ENCODE data around the gene TRPV4.
"Not testable (repeated sequence)": the region's sequence is repeated elsewhere in the genome, so short reads cannot be mapped to it uniquely, and the experiment has no call there.

Gene TRPV4

DNA sequence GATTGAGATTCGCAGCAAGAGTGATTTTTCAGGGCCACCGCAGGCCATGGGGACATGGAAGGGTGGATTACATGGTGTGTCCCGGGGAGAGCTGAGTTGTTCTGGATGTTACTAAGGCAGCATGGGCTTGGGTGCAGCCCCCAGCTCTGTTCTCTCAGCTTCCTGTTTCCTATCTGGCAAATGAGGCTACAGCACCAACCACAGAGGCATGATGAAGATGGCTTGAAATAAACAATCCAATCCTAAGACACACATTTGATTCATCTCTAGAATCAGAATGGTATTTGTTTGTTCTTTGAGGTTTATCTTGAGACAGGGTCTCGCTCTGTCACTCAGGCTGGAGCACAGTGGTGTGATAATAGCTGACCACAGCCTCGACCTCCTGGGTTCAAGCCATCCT, 25.6 kb upstream of the TRPV4 start:
- FAIRE-seq, result no peak

DNA sequence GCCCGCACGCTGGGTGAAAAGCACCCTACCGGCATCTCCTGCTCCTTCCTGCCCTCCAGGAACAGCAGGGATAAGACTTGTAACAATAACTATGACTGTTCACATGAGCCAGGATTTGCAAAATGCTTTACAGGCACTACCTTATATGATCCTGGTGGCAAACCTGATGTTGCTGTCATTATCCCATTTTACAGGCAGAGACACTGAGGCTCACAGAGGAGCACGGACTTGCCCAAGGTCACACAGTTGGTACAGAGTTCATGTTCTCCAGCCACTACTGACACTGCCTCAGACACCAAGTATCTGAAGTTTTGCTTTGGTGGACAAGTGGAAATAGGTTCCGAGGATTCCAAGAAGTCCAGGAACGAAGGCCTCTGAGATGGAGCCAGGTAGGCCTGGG, 24.5 kb upstream of the TRPV4 start:
- FAIRE-seq, result no peak

DNA sequence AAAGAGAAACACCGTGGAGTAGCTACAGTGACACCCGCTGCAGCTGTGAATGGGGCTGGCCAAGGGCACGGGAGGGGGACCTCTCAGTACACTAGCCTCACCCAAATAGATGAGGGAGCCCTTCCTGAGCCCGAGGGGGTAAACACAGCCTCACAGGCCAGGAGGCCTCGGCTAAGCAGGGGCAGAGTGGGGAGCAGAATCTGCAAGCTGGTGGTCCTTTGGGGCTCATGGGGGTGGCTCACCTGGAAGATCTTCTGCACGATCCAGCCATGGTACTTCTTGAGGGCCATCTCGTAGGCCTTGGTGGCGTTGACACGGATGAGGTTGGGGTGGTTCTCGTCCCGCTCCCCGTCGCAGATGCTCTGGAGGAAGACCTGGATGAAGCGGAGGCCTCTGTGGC, 22.2 kb upstream of the TRPV4 start:
- no peak for FAIRE-seq

DNA sequence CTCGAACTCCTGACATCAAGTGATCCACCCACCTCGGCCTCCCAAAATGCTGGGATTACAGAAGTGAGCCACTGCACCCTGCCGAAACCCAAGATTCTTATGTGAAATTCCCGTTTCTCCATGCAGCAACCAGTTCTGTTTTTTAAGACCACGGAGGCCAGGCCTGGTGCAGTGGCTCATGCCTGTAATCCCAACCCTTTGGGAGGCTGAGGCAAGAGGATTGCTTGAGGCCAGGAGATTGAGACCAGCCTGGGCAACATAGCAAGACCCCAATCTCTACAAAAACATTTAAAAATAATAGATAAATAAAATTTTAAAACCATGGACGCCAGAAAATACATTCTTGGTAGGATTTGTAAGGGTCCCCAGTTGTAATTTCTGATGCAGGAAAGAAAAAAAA, 17.3 kb upstream of the TRPV4 start:
- FAIRE-seq, result not testable (repeated sequence)

DNA sequence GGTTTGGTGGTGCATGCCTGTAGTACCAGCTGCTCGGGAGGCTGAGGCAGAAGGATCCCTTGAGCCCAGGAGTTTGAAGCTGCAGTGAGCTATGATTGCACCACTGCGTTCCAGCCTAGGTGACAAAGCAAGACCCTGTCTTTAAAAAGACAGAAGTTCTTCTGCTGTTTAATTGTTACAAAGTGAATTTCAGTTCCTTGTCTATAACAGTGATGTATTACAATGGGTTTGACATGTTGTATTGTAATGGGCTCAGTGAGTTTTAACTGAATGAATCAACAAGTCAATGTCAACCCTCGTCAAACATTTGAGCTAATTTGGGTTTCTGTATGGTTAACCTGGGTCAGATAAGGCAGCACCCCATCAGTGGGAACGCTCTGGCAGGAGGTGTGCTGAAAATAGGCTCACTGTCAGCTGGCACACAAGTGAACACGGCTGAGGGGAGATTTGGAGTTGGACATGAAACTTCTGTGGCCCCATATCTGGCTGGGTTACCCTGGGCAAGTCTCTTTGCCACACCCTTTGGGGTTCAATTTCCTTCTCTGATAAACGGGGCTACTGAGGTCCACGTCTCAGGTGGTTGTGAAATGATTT, 14.0 kb upstream of the TRPV4 start:
- FAIRE-seq, result no peak

DNA sequence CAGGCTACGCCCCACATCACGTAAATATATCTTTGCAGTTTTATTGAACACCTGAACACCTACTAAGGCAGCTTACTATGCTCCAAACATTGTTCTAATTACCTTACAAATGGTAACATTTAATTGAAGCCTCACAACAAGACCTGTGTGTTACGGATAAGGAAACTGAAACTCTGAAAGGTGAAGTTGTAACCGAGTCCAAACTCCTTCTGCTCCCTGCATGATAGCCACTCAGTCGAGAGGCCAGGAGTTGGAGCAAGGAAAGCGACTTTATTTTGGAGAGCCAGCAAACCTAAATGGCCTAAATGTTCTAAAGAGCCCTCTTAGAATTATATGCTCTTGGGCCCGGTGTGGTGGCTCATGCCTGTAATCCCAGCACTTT, 12.6 kb upstream of the TRPV4 start:
- no peak for FAIRE-seq

DNA sequence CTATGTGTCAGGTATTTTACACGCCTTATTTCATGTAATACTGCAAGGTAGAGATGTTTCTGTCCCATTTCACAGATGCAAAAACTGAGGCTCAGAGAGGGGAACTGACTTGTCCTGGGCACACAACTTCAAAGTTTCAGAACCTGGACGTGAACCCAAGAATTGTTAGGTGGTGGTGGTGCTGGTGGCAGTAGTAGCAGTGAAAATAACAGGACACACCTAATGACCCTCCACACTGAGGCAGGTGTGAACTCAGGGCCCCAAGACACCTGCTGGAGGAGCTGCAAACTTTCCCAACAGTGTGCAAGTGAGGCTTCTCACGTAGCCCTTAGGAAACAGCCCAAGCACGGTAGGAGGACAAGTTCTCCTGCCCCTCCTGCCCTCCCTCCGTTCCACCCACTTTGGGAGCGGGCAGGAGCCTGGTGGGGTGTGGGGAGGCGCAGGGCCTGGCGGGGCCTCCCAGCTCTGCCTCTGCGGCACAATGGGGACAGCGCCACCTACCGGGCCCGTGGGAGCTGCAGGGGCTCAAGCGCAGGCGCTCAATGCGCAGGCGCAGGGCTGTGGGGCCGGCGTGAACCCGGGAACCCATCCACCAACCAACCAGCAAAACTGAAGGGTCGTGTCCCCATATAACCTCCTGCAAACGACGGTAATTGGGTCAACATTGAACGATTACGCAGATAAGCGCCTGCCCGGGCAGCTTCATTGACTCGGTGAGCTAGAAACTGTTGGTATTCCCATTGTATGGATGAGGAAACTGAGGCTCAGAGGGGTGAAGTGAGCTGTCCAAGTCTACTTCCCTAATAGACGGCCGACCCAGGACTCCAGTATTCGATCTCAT, 12.0 kb upstream of the TRPV4 start:
- no peak for FAIRE-seq

DNA sequence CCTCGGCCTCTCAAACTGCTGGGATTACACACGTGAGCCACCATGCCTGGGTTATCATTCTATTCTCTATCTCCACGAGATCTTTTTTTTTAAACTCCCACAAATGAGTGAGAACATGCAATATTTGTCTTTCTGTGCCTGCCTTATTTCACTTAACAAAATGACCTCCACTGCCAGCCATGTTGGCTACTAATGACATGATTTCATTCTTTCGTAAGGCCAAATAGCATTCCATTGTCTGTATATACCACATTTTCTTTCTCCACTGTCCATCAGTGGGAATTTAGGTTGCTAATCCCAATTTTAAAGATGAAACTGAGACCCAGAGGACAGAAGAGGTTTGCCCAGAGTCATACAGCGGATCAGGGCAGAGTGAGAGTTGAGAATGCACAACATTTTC, 10.9 kb upstream of the TRPV4 start:
- FAIRE-seq, result no peak

DNA sequence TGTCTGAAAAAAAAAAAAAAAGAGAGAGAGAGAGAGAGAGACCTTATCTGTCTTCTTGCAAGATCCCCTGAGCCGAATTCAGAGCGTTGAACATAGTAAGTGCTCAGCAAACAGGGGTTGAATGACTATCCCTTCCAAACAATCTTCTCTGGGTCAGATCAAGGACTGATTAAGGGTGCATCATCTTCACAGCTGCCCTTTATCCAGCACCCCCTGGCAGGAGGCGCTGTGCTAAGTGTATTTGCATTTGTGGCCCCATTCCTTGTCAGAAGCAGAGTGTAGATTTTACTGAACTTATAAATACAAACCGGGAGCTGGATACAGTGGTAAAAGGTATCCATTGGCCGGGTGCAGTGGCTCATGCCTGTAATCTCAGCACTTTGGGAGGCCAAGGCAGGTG, 8.8 kb upstream of the TRPV4 start:
- FAIRE-seq, result no peak

DNA sequence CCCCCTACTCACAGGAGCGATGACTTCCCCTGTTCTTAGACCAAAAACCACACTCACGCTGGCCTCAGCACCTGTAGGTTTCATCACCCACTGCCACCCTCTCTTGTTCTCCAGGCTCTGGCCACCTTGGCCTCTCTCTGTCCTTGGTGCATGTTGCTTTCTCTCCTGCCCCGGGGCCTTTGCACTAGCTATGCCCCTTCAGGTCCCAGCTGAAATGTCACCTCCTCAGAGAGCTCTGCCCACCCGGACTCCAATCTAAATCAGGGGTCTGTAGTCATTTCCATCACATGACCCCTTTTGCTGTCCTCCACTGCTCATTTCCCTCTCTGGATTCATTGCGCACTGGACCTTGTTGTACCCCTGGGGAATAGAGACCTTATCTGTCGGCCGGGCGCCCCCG, 8.2 kb upstream of the TRPV4 start:
- no peak for FAIRE-seq

DNA sequence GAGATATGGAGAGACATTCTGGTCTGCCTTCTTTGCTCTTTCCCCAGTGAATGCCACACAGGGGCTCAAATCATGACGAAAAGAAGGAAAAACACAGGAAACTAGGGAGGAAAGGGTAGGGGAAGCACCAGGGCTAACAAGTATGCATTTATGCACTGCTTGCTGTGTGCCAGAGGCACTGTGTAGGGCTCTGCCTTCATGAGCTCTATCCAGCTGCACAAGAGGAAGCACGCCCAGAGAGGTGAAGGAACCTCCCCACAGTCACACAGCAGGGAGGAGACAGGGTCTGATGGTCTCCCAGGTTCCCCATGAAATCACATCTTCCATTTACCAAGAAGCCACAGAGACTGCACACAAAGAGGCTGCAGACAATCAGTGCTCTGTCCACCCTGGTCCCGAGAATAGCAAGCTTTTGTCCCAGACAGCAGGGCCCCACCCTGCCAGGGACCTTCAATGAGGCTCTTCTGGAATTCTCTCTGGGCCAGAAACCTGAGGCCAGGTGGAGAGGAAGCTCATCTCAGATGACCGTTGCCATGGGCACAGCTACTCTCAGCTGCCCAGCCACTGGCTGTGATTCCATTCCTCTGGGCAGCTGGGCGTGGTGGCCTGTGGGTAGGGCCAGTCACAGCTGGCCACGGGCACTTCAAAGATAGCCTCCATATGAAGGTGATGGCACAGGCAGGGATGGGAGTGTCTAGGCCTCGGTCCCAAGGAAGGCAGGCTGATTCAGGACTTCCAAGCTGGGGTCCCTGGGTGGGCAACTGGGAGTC, 7.3 kb upstream of the TRPV4 start:
- FAIRE-seq, result no peak

DNA sequence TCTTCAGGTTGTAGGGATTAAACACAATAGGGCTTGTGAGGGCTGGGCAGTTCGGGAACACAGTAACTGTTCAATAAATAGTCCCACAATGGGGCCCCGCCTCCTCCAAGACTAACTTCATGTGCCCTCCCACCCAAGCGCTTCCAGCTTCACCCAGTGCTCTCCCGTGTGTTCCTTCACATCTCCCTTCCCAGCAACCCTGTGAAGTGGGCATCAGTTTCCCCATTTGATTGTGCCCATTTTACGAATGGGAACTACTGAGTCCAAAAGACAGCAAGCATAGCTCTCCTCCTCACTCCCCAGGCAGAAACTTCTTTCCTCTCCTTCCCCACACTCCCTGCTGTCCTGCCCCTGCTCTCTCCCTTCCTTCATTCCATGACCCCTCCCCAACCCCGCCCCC, 6.2 kb upstream of the TRPV4 start:
- FAIRE-seq, result no peak

DNA sequence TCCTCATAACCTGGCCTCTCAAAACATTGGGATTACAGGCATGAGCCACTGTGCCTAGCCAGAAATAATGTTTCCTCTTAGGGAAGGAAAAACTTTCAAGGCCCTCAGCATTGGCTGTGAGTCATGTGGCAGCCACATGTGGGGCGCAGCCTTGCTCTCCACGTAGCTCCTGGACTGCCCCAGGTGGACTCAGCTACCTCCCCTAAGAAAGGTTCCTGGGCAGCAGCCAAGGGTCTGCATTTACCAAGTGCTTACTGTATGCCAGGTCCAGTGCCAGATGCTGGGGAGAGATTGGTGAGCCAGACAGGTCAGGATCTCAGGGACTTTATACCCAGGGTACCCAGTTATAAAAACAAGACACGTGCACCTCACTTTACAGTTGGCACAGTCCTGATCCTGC, 3.7 kb upstream of the TRPV4 start:
- FAIRE-seq, result no peak

DNA sequence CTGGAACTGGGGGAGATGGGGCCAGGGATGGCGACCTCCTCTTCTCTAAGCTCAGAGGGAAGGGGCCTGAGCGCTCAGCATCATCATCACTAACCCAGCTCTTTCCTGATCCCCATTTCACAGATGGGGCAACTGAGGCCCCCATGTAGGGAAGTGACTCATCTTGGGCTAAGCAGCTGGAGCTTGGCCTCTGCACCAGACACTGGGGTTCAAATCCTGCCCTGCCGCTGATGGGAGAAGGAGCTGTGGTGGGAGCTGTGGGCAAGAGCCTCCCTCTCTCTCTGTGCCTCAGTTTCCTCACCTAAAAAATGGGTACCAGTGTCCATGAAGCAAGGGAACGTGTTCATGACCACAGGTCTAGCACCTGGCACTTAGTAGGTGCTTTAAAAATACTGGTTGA, 2.6 kb upstream of the TRPV4 start:
- no peak for FAIRE-seq

DNA sequence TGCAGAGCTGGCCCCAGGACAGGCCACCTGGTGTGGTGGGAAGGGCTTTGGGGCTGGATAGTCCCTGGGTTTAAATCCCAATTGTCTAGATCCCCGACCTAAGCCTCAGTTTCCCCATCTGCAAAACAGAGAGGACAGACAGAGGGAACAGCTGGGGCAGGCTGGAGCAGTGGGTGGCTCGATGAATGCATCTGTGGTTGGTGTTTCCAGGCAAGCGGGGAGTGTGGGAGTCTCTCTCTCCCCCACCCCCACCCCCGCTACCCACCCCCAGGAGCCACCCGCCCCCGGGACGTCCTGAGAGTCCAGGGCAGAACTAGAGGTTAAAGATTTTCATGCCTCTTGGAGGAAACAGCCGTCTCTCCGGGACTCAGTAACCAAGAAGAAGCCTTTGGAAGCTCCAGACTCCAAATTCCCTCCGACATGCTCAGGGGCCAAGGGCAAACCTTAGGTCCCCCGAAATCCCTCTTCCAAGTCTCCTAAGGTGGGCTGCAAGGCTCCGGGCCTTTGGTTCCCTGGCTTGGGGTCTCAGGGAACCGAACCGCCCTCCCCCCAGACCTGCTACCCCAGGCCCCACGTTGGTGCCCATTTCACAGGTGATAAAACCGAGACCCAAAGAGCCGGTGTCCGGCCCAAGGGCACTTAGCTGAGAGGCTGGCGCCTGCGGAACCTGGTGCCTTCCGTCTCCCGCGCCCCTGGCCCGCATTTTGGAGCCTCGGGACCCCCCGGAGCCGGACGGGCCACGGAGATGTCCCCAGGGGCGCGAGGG, 474 bp downstream of the TRPV4 start:
- FAIRE-seq, result no peak

DNA sequence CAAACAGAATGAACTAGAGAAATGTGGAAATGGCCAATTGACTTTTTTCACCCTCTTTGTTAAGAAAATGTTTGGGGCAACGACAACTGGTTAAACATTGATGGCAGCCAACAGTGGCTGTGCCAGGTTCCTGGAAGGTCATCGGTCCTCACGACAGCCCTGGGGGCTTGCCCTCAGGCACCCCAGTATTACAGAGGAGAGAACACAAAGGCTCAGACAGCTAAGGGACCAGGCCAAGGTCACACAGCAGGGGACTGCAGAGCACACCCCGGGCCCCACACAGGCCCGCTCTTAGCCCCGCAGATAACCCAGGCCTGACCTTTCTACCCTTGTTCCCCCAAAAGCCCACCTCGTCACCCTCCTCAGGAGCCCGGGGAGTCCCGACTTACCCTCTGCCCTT, 1.3 kb downstream of the TRPV4 start:
- no peak for FAIRE-seq

DNA sequence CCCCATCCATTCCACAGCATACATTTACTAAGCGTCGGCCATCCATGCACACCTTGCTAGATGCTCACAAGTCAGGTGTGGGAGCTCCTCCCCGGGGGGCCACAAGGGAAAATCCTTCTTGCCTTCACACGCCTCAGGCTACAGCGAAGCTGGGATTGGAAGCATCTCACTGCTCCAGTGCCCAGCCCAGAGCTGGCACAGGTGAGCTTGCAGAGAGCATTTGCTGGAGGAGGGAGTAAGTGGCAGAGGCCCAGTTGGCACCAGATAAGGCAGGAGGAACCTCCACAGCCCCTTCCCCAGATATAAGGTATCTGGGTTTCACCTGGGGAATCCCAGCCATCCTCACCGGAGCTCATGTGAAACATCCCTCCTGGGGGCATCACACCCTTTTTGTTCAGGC, 1.8 kb downstream of the TRPV4 start:
- FAIRE-seq, result no peak

DNA sequence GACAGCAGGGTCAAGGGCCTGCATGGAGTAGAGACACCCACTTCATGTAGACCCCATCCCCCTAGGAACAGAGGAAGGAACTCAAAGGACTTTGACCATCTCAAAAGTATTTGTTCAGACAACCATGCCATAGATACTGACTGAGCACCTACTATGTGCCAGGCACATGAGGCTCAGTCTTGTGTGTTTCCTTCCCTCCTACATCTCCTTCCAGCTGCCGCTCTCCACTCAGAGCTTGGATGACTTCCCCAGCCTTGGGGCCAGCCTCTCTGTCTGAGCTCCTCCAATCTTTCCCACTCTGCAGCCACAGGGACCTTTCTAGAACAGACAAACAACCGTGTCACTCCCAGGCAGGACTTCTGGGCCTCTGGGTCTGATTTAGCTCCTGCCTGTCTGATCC, 2.5 kb downstream of the TRPV4 start:
- FAIRE-seq, result no peak

DNA sequence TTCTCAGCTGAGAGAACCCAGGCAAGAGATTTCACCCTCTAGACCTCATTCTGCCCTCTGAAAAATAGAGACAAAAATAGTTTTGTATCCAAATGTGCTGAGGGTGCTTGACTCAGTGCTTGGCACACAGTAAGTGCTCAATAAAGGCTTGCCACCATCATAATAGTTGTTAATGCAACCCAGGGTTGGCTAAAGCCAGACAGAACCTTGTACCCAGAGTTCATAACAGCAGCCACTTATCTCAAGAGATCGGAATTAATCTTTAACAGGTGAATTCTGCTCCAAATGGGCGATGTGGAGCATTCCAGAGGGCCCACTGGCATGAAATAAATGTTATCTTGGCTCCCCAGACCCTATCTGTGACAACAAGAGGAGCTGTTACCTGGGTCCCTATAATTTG, 2.9 kb downstream of the TRPV4 start:
- no peak for FAIRE-seq

DNA sequence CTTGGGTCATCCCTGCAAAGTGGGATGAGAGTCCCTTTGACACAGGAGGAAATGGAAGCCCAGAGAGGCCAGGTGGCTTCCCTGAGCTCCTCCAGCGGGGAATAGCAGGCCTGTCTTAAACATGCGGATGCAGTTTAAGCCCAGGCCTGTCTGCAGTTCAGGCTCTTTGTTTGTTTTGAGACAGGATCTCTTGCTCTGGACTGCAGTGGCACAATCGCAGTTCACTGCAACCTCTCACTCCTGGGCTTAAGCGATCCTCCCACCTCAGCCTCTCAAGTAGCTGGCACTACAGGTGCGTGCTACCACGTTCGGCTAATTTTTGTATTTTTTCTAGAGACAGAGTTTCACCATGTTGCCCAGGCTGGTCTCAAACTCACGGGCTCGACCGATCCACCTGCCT, 3.5 kb downstream of the TRPV4 start:
- no peak for FAIRE-seq

DNA sequence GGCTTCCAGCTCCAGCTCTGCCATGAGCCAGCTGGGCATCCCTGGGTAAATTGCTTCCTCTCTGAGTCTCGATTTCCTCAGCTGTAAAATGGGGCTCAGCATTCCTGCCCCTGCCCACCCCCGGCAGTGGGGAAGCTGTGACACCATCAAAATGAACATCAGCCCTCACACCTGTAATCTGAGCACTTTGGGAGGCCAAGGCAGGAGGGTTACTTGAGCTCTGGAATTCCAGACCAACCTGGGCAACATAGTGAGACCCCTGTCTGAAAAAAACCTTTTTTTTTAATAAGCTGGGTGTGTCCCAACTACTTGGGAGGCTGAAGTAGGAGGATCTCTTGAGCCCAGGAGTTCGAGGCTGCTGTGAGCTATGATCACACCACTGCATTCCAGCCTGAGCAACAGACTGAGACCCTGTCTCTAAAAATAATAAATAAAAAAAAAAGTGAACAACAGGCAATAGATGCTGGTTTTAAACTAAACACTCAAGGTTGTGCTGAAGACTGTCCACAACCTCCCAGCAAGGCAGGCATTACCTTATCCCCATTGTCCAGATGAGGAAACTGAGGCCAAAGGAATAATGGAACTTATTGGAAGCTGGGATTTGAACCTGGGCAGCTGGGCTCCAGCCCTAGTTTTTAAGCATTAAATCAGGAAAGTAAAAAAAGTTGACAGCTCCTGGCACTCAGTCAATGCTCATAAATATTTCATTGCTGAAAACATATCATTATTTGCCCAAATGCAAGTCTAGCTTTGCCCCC, 4.3 kb downstream of the TRPV4 start:
- FAIRE-seq, result no peak
